ENCODE results near the gene B4GALNT1. TPM values are rescaled to one million over a fixed set of nuclear protein-coding genes. Genes with fewer than 3 reads are reported as not detected.

The B4GALNT1 gene
- total RNA-seq, 1 donor = 3.0 TPM

DNA sequence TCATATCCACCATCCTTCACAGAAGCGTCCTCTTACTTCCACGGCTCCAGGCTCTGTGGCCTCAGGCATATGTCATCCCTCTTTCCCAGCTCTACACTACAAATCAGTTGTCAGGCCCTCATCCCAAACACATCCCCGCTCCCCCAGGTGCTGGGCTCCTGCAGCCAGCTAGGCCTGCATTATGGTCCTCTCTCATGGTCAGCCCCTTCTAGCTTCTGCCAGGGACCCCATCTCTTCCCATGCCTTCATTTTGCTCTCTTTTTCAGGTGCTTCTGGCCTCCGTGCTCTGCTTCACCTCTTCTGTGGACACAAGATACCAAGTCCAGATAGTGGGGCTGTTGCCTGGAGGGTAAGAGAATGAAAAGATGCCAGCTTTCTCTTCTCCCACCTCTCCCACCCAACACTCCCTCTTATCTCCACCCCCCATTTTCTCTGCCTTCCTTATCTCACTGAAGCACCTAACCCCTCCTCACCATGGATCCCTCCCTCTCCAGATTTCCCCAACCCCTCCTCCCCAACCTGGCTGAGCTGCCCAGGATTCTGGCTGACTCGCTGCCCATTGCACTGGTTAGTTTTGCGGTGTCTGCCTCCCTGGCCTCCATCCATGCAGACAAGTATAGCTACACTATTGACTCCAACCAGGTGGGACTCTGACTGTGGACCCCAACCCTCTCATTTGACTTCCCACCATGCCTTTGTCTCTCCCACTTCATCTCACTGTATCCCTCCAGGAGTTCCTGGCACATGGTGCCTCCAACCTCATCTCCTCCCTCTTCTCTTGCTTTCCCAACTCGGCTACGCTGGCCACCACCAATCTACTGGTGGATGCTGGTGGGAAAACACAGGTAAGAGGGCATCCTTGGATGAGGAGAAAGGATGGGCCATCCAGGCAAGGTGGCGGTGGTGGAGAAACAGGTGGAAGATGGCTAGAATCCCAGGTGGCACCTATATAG is 10.4 kb downstream of the B4GALNT1 start:
- H3K4me3 ChIP-seq (ENCODE audit: low read depth, low read length) = no peak overlapping the region
- DNase-seq (ENCODE audit: low read depth) = no peak
- TF ChIP-seq, protein P1, sequence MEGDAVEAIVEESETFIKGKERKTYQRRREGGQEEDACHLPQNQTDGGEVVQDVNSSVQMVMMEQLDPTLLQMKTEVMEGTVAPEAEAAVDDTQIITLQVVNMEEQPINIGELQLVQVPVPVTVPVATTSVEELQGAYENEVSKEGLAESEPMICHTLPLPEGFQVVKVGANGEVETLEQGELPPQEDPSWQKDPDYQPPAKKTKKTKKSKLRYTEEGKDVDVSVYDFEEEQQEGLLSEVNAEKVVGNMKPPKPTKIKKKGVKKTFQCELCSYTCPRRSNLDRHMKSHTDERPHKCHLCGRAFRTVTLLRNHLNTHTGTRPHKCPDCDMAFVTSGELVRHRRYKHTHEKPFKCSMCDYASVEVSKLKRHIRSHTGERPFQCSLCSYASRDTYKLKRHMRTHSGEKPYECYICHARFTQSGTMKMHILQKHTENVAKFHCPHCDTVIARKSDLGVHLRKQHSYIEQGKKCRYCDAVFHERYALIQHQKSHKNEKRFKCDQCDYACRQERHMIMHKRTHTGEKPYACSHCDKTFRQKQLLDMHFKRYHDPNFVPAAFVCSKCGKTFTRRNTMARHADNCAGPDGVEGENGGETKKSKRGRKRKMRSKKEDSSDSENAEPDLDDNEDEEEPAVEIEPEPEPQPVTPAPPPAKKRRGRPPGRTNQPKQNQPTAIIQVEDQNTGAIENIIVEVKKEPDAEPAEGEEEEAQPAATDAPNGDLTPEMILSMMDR (IDR thresholded peaks at IDR 0.05; ENCODE audit: insufficient read depth, low read depth, low read length) = no peak

DNA sequence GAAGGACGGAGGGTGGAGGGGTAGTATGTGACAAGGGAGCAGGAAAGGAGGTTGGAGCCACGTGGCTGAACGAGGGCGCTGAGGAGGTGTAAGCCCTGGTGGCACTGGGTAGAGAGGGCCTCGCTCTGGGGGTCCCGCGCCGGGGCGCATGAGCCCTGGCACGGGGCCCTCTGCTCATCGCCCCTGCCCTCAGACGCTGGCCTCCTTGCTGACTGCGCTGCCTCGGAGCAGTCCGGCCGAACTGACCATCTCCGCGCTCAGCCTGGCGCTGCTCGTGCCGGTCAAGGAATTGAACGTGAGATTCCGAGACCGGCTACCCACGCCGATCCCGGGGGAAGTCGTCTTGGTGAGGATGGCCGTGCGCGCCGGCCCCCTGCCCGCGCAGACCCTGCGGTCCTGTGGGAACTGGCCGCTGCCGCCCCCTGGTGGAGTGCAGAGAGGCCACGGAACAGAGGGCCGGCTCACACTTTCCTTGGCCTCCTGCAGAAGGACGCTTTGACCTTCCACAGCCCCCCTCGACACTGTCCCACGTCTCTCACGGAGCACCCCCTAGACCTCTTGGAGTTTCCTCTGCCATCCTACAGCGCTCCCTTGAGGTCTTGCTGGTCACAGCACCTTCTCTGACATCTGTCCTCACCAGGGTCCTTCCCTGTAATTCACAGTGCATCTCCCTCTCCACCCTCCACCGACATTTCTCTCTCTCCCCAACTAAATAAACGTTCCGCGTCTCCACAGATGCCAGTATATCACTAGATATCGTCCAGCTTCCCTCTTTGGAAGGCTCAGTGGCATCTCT is 11.3 kb downstream of the B4GALNT1 start:
- H3K4me3 ChIP-seq (ENCODE audit: low read depth, low read length) = peak overlapping the region; percentile 32
- TF ChIP-seq, protein P1 (IDR thresholded peaks at IDR 0.05; ENCODE audit: insufficient read depth, low read depth, low read length) = peak; percentile 90
- DNase-seq (ENCODE audit: low read depth) = no peak

DNA sequence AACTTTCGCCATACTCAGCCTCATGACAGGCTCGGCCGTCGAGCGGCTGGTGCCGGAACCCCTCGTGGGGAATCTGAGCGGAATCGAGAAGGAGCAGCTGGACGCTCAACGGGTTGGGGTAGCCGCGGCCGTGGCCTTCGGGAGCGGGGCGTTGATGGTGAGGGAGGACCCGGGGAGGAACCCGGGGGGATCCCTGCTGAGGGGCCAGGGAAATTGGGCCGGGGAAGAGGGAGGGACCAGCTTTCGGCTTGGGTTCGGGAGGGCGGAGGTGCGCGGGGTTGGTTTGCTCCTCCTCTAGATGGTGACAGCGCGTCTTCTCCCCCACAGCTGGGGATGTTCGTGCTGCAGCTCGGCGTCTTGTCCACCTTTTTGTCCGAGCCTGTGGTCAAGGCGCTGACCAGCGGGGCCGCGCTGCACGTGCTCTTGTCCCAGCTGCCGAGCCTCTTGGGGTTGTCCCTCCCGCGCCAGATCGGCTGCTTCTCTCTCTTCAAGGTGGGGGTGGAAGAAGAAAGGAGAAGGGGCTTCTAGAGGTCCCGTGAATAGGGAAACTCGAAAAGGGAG is 12.0 kb downstream of the B4GALNT1 start:
- peak overlapping the region; percentile 32 for H3K4me3 ChIP-seq (ENCODE audit: low read depth, low read length)
- TF ChIP-seq, protein P1 (IDR thresholded peaks at IDR 0.05; ENCODE audit: insufficient read depth, low read depth, low read length) = no peak
- no peak for DNase-seq (ENCODE audit: low read depth)

DNA sequence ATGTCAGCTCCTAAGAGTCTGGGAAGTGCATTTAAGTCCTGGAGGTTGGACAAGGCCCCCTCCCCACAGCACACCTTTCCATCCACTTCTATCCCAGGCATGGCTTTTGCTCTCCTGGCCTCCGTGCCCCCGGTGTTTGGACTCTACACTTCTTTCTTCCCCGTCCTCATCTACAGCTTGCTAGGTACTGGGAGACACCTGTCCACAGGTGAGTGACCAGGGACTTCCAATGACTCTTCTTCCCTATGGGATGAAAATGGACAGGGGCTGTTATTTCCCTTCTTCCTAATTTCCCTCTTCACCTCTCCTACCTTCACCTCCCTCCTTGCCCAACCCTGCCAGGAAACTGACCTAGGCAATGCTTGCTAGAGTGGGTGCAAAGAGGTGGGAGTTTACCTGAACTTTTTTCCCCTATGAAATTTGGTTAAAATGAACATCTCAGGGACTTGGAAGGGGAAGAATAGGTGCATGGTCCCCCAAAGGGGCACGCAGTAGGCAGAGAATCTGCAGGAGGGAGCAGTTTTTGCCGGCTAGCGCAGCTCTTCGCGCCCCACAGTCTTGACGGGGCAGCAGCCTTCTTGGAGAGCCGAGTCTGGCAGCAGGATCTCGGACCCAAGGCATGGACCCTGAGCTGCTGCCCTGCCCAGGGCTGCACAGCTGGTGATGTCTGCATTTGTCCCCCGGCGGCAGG is 12.6 kb downstream of the B4GALNT1 start:
- DNase-seq (ENCODE audit: low read depth) = no peak

DNA sequence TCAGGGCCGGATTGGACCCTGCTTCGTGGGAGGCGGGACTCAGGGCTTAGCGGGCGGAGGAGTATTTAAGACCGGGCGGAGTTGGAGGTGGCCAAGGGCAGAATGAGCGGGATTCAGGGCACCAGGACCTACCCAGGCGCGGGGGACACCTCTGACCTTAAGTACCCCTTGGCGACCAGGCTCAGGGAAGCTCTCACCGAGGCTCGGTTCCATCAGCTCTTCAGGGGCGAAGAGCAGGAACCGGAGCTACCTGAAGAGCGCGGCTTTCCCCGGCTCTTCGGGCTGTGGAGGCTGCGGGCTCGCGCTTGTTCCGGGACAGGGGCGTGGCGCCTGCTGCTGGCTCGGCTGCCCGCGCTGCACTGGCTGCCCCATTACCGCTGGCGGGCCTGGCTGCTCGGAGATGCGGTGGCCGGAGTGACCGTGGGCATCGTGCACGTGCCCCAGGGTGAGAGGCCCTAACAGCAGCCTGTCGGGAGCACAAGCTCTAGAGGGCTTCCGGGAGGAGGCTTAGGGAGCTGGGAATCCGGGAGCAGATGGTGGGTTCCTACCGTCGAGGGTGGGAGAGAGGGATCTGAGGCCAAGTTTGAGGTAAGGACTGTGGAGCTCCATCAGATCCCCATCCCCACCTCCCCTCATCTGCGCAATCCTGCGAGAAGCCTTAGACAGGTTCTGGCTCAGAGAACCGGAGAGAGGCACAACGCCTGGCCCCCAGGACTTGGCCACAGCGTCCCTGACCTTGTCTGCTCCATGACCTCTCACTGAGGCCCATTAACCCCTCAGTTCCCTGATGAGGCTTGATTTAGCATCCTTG is 13.4 kb downstream of the B4GALNT1 start:
- no peak overlapping the region for H3K4me3 ChIP-seq (ENCODE audit: low read depth, low read length)
- TF ChIP-seq, protein P1 (IDR thresholded peaks at IDR 0.05; ENCODE audit: insufficient read depth, low read depth, low read length) = no peak
- DNase-seq (ENCODE audit: low read depth) = no peak

More for the DNA sequence above, 12.6 kb downstream of the B4GALNT1 start:
- TF ChIP-seq, protein P1 (IDR thresholded peaks at IDR 0.05; ENCODE audit: insufficient read depth, low read depth, low read length) = no peak
- H3K4me3 ChIP-seq (ENCODE audit: low read depth, low read length) = no peak overlapping the region
